Measurements from ENCODE around the gene LARGE2.

Gene LARGE2

DNA sequence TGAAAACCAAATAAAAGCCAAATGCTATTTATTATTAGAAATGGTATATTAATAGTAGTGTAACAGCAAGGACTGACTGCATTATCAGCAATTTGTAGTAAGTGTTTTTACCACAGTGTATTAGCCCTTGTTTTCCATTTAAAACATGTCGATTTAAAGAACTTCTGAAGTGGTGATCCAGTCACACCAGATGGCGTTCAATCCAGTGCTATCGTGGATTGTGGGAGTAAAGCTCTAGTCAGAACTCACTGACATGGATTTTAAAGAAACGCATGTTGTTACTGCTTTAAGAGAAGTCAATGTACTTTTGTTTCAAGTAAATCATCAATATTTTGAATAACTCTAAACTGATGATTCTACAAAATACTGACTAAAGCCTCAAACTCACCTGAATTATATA, 51.1 kb downstream of the LARGE2 start:
- TF ChIP-seq SNAI2 (CRISPR knock-in tag; IDR thresholded peaks at IDR 0.05), result no peak
- TF ChIP-seq TOX (CRISPR knock-in tag; IDR thresholded peaks at IDR 0.05; ENCODE audit: borderline replicate concordance), result no peak
- no peak for ATAC-seq

DNA sequence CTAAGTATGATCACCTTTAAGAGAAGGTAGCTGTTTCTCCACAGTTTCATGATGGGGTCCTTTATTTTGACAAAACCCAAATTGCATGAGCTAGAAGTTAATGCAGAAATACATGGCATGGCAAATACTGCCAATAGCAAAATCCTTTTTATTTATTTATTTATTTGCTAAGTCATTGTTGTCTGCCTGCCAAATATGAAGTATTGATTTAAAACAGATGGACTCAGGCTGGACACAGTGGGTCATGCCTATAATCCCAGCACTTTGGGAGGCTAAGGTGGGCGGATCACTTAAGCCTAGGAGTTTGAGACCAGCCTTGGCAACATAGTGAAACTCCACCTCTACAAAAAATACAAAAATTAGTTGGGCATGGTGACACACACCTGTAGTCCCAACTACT, 52.4 kb downstream of the LARGE2 start:
- no peak for TF ChIP-seq BACH2 (CRISPR knock-in tag; IDR thresholded peaks at IDR 0.05; ENCODE audit: borderline replicate concordance)
- TF ChIP-seq ZNF565 (CRISPR knock-in tag; conservative IDR thresholded peaks at IDR 0.05; ENCODE audit: low read depth), result no peak
- no peak for TF ChIP-seq ZNF70 (CRISPR knock-in tag; IDR thresholded peaks at IDR 0.05)
- no peak for TF ChIP-seq ISL1 (CRISPR knock-in tag; IDR thresholded peaks at IDR 0.05)
- no peak for TF ChIP-seq TOX (CRISPR knock-in tag; IDR thresholded peaks at IDR 0.05; ENCODE audit: borderline replicate concordance)
- no peak for TF ChIP-seq TSHZ2 (CRISPR knock-in tag; IDR thresholded peaks at IDR 0.05)
- TF ChIP-seq ZFP30 (CRISPR knock-in tag; IDR thresholded peaks at IDR 0.05), result no peak
- ATAC-seq, result peak; percentile 39; the same call in 2 of the 3 replicates

All from SK-N-SH treated with all-trans-retinoic acid at 6 μM for 48 hours (cell line).